ENCODE data around the gene OPTN. TPM values are rescaled to one million over a fixed set of nuclear protein-coding genes. Genes with fewer than 3 reads are reported as not detected.

Gene OPTN
- polyA plus RNA-seq, 1 of the 3 experiments (the other 2 are of a cell fraction), result 21.6 TPM

DNA sequence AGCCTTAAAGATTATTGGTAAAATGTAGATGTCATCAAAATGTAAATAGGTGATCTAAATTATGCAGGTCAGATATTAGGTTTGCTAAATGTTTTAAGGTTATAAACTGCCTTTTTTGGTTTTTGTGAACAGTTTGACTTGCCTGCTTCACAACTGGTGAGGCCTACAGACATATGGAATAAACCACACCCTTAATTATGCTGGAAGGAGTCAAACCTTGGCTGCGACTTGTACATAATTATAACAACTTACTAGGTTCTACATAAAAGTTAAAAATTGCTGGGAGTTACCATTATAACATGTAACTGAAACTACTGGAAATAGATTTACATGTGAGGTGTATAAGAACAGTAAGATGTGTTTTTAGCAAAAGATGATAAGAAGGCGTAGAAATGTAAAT is 31.5 kb upstream of the OPTN start:
- H4K20me1 ChIP-seq (ENCODE audit: insufficient read depth), result no peaks in the 10 kb centered on the region
- no peaks in the 10 kb centered on the region for H3K9me2 ChIP-seq
- no peak overlapping the region for H3K4me3 ChIP-seq (ENCODE audit: low read depth in 2 of 2, low read length in 1 of 2)
- H3K27me3 ChIP-seq (ENCODE audit: insufficient read depth), result no peaks in the 10 kb centered on the region; the same call in 1 of the 2 replicates
- no peak overlapping the region for H3K27ac ChIP-seq (ENCODE audit: low read depth in 2 of 2, low read length in 1 of 2)
- DNase-seq, result no peak
- H3F3A ChIP-seq (replicated peaks; ENCODE audit: insufficient read depth), result no peaks in the 10 kb centered on the region
- H3K4me1 ChIP-seq (ENCODE audit: control insufficient read depth in 1 of 2, insufficient read depth in 2 of 2, low read depth in 1 of 2, low read length in 1 of 2), result peaks cover 0 to 3% of the 10 kb centered on the region in 2 experiments; a peak in 2 of 4 replicates
- ChIA-PET CTCF (interaction anchor here (2.1 to 4.0 kb wide), 2 partner anchors 31 to 361 kb away, joined by 7 to 15 read pairs; partner anchors contain the start of gene OPTN), POLR2A (no interaction called here)
- TF ChIP-seq, protein P1, sequence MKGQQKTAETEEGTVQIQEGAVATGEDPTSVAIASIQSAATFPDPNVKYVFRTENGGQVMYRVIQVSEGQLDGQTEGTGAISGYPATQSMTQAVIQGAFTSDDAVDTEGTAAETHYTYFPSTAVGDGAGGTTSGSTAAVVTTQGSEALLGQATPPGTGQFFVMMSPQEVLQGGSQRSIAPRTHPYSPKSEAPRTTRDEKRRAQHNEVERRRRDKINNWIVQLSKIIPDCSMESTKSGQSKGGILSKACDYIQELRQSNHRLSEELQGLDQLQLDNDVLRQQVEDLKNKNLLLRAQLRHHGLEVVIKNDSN (IDR thresholded peaks at IDR 0.05; ENCODE audit: borderline replicate concordance, low read depth), result no peak
- TF ChIP-seq, protein P2, sequence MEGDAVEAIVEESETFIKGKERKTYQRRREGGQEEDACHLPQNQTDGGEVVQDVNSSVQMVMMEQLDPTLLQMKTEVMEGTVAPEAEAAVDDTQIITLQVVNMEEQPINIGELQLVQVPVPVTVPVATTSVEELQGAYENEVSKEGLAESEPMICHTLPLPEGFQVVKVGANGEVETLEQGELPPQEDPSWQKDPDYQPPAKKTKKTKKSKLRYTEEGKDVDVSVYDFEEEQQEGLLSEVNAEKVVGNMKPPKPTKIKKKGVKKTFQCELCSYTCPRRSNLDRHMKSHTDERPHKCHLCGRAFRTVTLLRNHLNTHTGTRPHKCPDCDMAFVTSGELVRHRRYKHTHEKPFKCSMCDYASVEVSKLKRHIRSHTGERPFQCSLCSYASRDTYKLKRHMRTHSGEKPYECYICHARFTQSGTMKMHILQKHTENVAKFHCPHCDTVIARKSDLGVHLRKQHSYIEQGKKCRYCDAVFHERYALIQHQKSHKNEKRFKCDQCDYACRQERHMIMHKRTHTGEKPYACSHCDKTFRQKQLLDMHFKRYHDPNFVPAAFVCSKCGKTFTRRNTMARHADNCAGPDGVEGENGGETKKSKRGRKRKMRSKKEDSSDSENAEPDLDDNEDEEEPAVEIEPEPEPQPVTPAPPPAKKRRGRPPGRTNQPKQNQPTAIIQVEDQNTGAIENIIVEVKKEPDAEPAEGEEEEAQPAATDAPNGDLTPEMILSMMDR (IDR thresholded peaks at IDR 0.05), result no peak
- no peak for TF ChIP-seq SMC3 (IDR thresholded peaks at IDR 0.05; ENCODE audit: low read depth, low read length)
- no peak for TF ChIP-seq FOXM1 (IDR thresholded peaks at IDR 0.05; ENCODE audit: low read depth)
- no peak for TF ChIP-seq TAF1 (IDR thresholded peaks at IDR 0.05; ENCODE audit: borderline replicate concordance, low read depth, low read length)
- no peak for TF ChIP-seq GABPA (IDR thresholded peaks at IDR 0.05; ENCODE audit: low read depth)
- no peak for TF ChIP-seq JUND (IDR thresholded peaks at IDR 0.05)
- no peak for TF ChIP-seq EZH2phosphoT487 (IDR thresholded peaks at IDR 0.05; ENCODE audit: borderline replicate concordance, low read depth)
- TF ChIP-seq TCF12 (IDR thresholded peaks at IDR 0.05), result no peak
- no peak for TF ChIP-seq ELF1 (IDR thresholded peaks at IDR 0.05)
- no peak for TF ChIP-seq MEF2A (IDR thresholded peaks at IDR 0.05; ENCODE audit: borderline replicate concordance, low read depth)
- TF ChIP-seq POLR2AphosphoS5 (IDR thresholded peaks at IDR 0.05; ENCODE audit: low read depth, low read length), result no peak
- TF ChIP-seq YY1 (IDR thresholded peaks at IDR 0.05; ENCODE audit: low read depth), result no peak
- TF ChIP-seq SIN3A (IDR thresholded peaks at IDR 0.05; ENCODE audit: borderline replicate concordance, low read depth, low read length), result no peak
- no peak for TF ChIP-seq RCOR1 (IDR thresholded peaks at IDR 0.05; ENCODE audit: low read length)
- no peaks in the 10 kb centered on the region for H3K9me3 ChIP-seq
- no peak overlapping the region for H3K9ac ChIP-seq
- H3K36me3 ChIP-seq (replicated peaks in 1 of 2; ENCODE audit: control insufficient read depth in 1 of 2, insufficient read depth in 2 of 2, low read length in 1 of 2), result no peaks in the 10 kb centered on the region
- H3K79me2 ChIP-seq (ENCODE audit: insufficient read depth), result no peaks in the 10 kb centered on the region
- WGBS (ENCODE audit: low lambda C conversion rate), result 84% methylated on average over 2 of the region's 2 CpGs
- no peak overlapping the region for H3K4me2 ChIP-seq
- H2AFZ ChIP-seq (ENCODE audit: low read depth), result no peak overlapping the region

GRCh38 chr10:13072339-13072738 is 27.6 kb upstream of the OPTN start:
- CTCF ChIA-PET, result interaction anchor here (3.2 to 4.0 kb wide), 2 partner anchors 170 to 363 kb away, joined by 17 to 86 read pairs; no protein-coding TSS in a partner anchor

More at GRCh38 chr10:13072339-13072738, 27.6 kb upstream of the OPTN start:
- H4K20me1 ChIP-seq (ENCODE audit: insufficient read depth), result no peaks in the 10 kb centered on the region
- H3K27me3 ChIP-seq (ENCODE audit: insufficient read depth), result no peaks in the 10 kb centered on the region
- H3K36me3 ChIP-seq (replicated peaks in 1 of 2; ENCODE audit: control insufficient read depth in 1 of 2, insufficient read depth in 2 of 2, low read length in 1 of 2), result no peaks in the 10 kb centered on the region
- peaks cover 0 to 3% of the 10 kb centered on the region in 2 experiments; a peak in 2 of 4 replicates for H3K4me1 ChIP-seq (ENCODE audit: control insufficient read depth in 1 of 2, insufficient read depth in 2 of 2, low read depth in 1 of 2, low read length in 1 of 2)
- H2AFZ ChIP-seq (ENCODE audit: low read depth), result no peak overlapping the region
- no peak for TF ChIP-seq MEF2A (IDR thresholded peaks at IDR 0.05; ENCODE audit: borderline replicate concordance, low read depth)
- TF ChIP-seq GATA2 (CRISPR knock-in tag; IDR thresholded peaks at IDR 0.05), result no peak
- TF ChIP-seq JUND (IDR thresholded peaks at IDR 0.05), result no peak
- no peak for TF ChIP-seq TEAD4 (IDR thresholded peaks at IDR 0.05; ENCODE audit: borderline replicate concordance, insufficient read depth)
- TF ChIP-seq USF2 (IDR thresholded peaks at IDR 0.05; ENCODE audit: borderline replicate concordance, low read depth, low read length), result no peak
- no peak for TF ChIP-seq IRF3 (IDR thresholded peaks at IDR 0.05; ENCODE audit: low read depth, low read length)
- TF ChIP-seq ZBTB33 (IDR thresholded peaks at IDR 0.05; ENCODE audit: borderline replicate concordance, low read depth), result no peak
- TF ChIP-seq TCF12 (IDR thresholded peaks at IDR 0.05), result no peak
- H3K79me2 ChIP-seq (ENCODE audit: insufficient read depth), result no peaks in the 10 kb centered on the region
- no peak for DNase-seq
- H3K4me3 ChIP-seq (ENCODE audit: low read depth in 2 of 2, low read length in 1 of 2), result no peak overlapping the region
- 95% methylated on average over 2 of the region's 3 CpGs for WGBS (ENCODE audit: low lambda C conversion rate)
- POLR2A ChIA-PET, result no interaction called here
- no peaks in the 10 kb centered on the region for H3F3A ChIP-seq (replicated peaks; ENCODE audit: insufficient read depth)
- no peak overlapping the region for H3K4me2 ChIP-seq
- no peaks in the 10 kb centered on the region for H3K9me2 ChIP-seq
- H3K9ac ChIP-seq, result no peak overlapping the region
- H3K27ac ChIP-seq (ENCODE audit: low read depth in 2 of 2, low read length in 1 of 2), result no peak overlapping the region
- H3K9me3 ChIP-seq, result no peaks in the 10 kb centered on the region

All from SK-N-SH (cell line).